ENCODE data around the gene SERPINI1.

- no peak for TF ChIP-seq EP300 (IDR thresholded peaks at IDR 0.05)
- TF ChIP-seq POLR2AphosphoS5 (IDR thresholded peaks at IDR 0.05) = peak in 3 of 4 donors; percentile 15 to 20 (median 18)
These were observed 79.0 kb downstream of the SERPINI1 start for GRCh38 chr3:167814441-167814951.
